ENCODE data around the gene ASTN2.

- no peak for TF ChIP-seq MYC (IDR thresholded peaks at IDR 0.05; ENCODE audit: low read depth, low read length)
- no peak for TF ChIP-seq CTCF (IDR thresholded peaks at IDR 0.05; ENCODE audit: low read depth, low read length)
- no peak for TF ChIP-seq MAX (IDR thresholded peaks at IDR 0.05; ENCODE audit: low read depth, low read length)
These were observed 688.3 kb downstream of the ASTN2 start for GRCh38 chr9:116726602-116727001.
